22Rv1 (cell line): ENCODE results near the gene PKNOX1.
"Not testable (repeated sequence)": the region's sequence is repeated elsewhere in the genome, so short reads cannot be mapped to it uniquely, and the experiment has no call there.

Experiments
- H3K27ac ChIP-seq: fragments of 450-650 bp; 2 replicates; pipeline ENCODE4 v1.5.1; 2017
- CTCF ChIP-seq: fragments of 450-650 bp; IDR thresholded peaks from 2 replicates; pipeline ENCODE4 v1.5.1; 2017; ENCODE audit warnings: mild to moderate bottlenecking
- ZFX ChIP-seq: fragments of 450-650 bp; IDR thresholded peaks from 2 replicates; pipeline ENCODE4 v1.6.1; 2017; ENCODE audit warnings: antibody characterized with exemption, borderline replicate concordance

Gene PKNOX1

GRCh38 chr21:43027846-43028731 lies 53.7 kb downstream of the PKNOX1 start:
- TF ChIP-seq CTCF, result no peak
- no peak for TF ChIP-seq ZFX
- no peak overlapping the region for H3K27ac ChIP-seq

- TF ChIP-seq ZFX, result no peak
- no peak for TF ChIP-seq CTCF
- H3K27ac ChIP-seq, result no peak overlapping the region
Observed at GRCh38 chr21:43029785-43030184, 55.4 kb downstream of the PKNOX1 start.

- no peak overlapping the region for H3K27ac ChIP-seq
- TF ChIP-seq ZFX, result no peak
- TF ChIP-seq CTCF, result no peak
Observed at GRCh38 chr21:43031121-43031619, 56.8 kb downstream of the PKNOX1 start.

GRCh38 chr21:43034101-43034500 lies 59.7 kb downstream of the PKNOX1 start:
- TF ChIP-seq CTCF (no peak), ZFX (no peak)
- H3K27ac ChIP-seq, result no peak overlapping the region

- H3K27ac ChIP-seq, result no peak overlapping the region
- TF ChIP-seq ZFX, result no peak
- TF ChIP-seq CTCF, result no peak
Observed at GRCh38 chr21:43034826-43035225, 60.5 kb downstream of the PKNOX1 start.

GRCh38 chr21:43036889-43037288 lies 62.5 kb downstream of the PKNOX1 start:
- not testable (repeated sequence) for H3K27ac ChIP-seq

GRCh38 chr21:43037918-43038658 lies 63.7 kb downstream of the PKNOX1 start:
- H3K27ac ChIP-seq, result not testable (repeated sequence)

GRCh38 chr21:43038659-43039044 lies 64.3 kb downstream of the PKNOX1 start:
- not testable (repeated sequence) for H3K27ac ChIP-seq

- not testable (repeated sequence) for H3K27ac ChIP-seq
Observed at GRCh38 chr21:43042169-43042568, 67.8 kb downstream of the PKNOX1 start.

GRCh38 chr21:43043291-43043690 lies 68.9 kb downstream of the PKNOX1 start:
- H3K27ac ChIP-seq, result not testable (repeated sequence)

- H3K27ac ChIP-seq, result not testable (repeated sequence)
Observed at GRCh38 chr21:43044547-43044946, 70.2 kb downstream of the PKNOX1 start.

- H3K27ac ChIP-seq, result not testable (repeated sequence)
Observed at GRCh38 chr21:43045165-43045875, 71.0 kb downstream of the PKNOX1 start.
